Testis (tissue), 5 donors: ENCODE results near the gene SOAT2. TPM values are rescaled to one million over a fixed set of nuclear protein-coding genes. Genes with fewer than 3 reads are reported as not detected.

Experiments
- DNase-seq: peaks from one replicate; pipeline ENCODE4 v3.0.0-alpha.2; 2019
- H3K27ac ChIP-seq, 2 donors: fragments of 200-600 bp; sonication (generic); one replicate each; pipeline ENCODE4 v1.5.1; 2019
- H3K27me3 ChIP-seq: fragments of 200-600 bp; sonication (generic); one replicate; pipeline ENCODE4 v1.5.1; 2019
- H3K36me3 ChIP-seq: fragments of 200-600 bp; sonication (generic); one replicate; pipeline ENCODE4 v1.5.1; 2017; ENCODE audit warnings: low read depth; ENCODE audit errors: missing control alignments
- H3K4me1 ChIP-seq: fragments of 200-600 bp; sonication (generic); one replicate; pipeline ENCODE4 v1.5.1; 2019
- H3K4me3 ChIP-seq, 2 donors: fragments of 200-600 bp; sonication (generic); one replicate each; pipeline ENCODE4 v1.5.1; 2017 to 2019
- H3K9me3 ChIP-seq: fragments of 200-600 bp; sonication (generic); one replicate; pipeline ENCODE4 v1.5.1; 2017
- CTCF ChIP-seq, 3 experiments: fragments of 450-650 bp in 2 of 3; fragments of 200-600 bp in 1 of 3; sonication (generic) in 1 of 3; IDR thresholded peaks; one replicate each; pipeline ENCODE4 v1.5.1; 2016 to 2019; ENCODE audit warnings: antibody characterized with exemption in 3 of 3, mild to moderate bottlenecking in 2 of 3, moderate library complexity in 1 of 3
- POLR2A ChIP-seq: fragments of 450-650 bp; IDR thresholded peaks from one replicate; pipeline ENCODE4 v1.6.1; 2017; ENCODE audit warnings: antibody characterized with exemption, mild to moderate bottlenecking, moderate library complexity
- WGBS, 2 donors: methylation state at CpG; one replicate each; pipeline ENCODE4 v1.1.5; 2018; 5-methylcytosine and 5-hydroxymethylcytosine counted together
- intact Hi-C: fragments of 100-400 bp; cut with DNase I; formaldehyde crosslinking; loops from one replicate; pipeline ENCODE4 v1.15.1; 2023; ENCODE audit warnings: low total_unique reads
- long read RNA-seq, 2 donors: transcript quantifications; one replicate each; lab custom pipeline, GENCODE V29; 2026
- polyA plus RNA-seq: library from polyadenylated mRNA; stranded (reverse); fragments of 350-450 nt; fragmentation: Illumina TruSeq; extraction: RNeasy Lipid Tissue Mini Kit (QIAGEN cat#74804); gene quantifications from one replicate; pipeline ENCODE4 v1.2.3, GENCODE V29; 2014; ENCODE audit warnings: low read depth, low replicate concordance; ENCODE audit not compliant: insufficient read depth
- total RNA-seq, 2 donors: library from RNA; depleted of rRNA; stranded (reverse); fragments of >200 nt; gene quantifications; one replicate each; pipeline ENCODE4 v1.2.3, GENCODE V29; 2016

The SOAT2 gene
- under 1 TPM in 1 of 2 donors, not detected in 1; 0.19 TPM for total RNA-seq
- polyA plus RNA-seq = 0.25 TPM
- long read RNA-seq, donor 1 = 0 reads
- long read RNA-seq, donor 2 = 0 reads

GRCh38 chr12:53102883-53103807 lies at the start of gene SOAT2:
TSS of gene SOAT2 (plus strand) at chr12:53103486. CDS start at chr12:53103578, 92 bp downstream.
- Histone ChIP-seq H3K9me3 (no peaks in the 10 kb centered on the region), H3K4me1 (peaks cover 24% of the 10 kb centered on the region), H3K27me3 (no peaks in the 10 kb centered on the region), H3K27ac (no peak within 1 kb of the TSS), H3K36me3 (no peaks in the 10 kb centered on the region), H3K4me3 (no peak within 1 kb of the TSS)
- intact Hi-C loops = no loop called here
- no peak for DNase-seq
- TF ChIP-seq CTCF (IDR thresholded peaks at IDR 0.05) (no peak), POLR2A (no peak)
- WGBS, 2 donors = 91% methylated on average over 10 to 23 of the region's 23 CpGs

GRCh38 chr12:53054112-53054878 lies 49.0 kb upstream of the SOAT2 start:
- no peak for TF ChIP-seq POLR2A
- TF ChIP-seq CTCF (IDR thresholded peaks at IDR 0.05) = no peak
- intact Hi-C loops = no loop called here
- Histone ChIP-seq H3K4me1 (peaks cover 49% of the 10 kb centered on the region), H3K27me3 (no peaks in the 10 kb centered on the region), H3K36me3 (no peaks in the 10 kb centered on the region), H3K9me3 (no peaks in the 10 kb centered on the region), H3K27ac (peak overlapping the region; percentile 89 to 92), H3K4me3 (peak overlapping the region; percentile 26 to 60)
- WGBS, 2 donors = 3 to 5% methylated on average over 23 to 48 of the region's 48 CpGs
- DNase-seq = peak; percentile 98

- intact Hi-C loops = no loop called here
- Histone ChIP-seq H3K4me3 (no peak overlapping the region), H3K27me3 (no peaks in the 10 kb centered on the region), H3K27ac (peak overlapping the region in 1 of 2 donors; percentile 89), H3K4me1 (peaks cover 43% of the 10 kb centered on the region), H3K9me3 (no peaks in the 10 kb centered on the region), H3K36me3 (no peaks in the 10 kb centered on the region)
- 83 to 85% methylated on average over 14 to 15 of the region's 15 CpGs for WGBS, 2 donors
- TF ChIP-seq CTCF (IDR thresholded peaks at IDR 0.05) = no peak
- no peak for TF ChIP-seq POLR2A
- DNase-seq = no peak
These were observed 47.6 kb upstream of the SOAT2 start for GRCh38 chr12:53055471-53056266.

GRCh38 chr12:53056296-53056695 lies 47.0 kb upstream of the SOAT2 start:
- Histone ChIP-seq H3K36me3 (no peaks in the 10 kb centered on the region), H3K27me3 (no peaks in the 10 kb centered on the region), H3K4me3 (no peak overlapping the region), H3K27ac (peak overlapping the region in 1 of 2 donors; percentile 63), H3K4me1 (peaks cover 43% of the 10 kb centered on the region), H3K9me3 (no peaks in the 10 kb centered on the region)
- TF ChIP-seq POLR2A (no peak), CTCF (IDR thresholded peaks at IDR 0.05) (no peak)
- 70 to 78% methylated on average over 5 of the region's 5 CpGs for WGBS, 2 donors
- intact Hi-C loops = no loop called here
- DNase-seq = no peak
